Suprapubic skin (tissue), 4 donors: ENCODE measurements around the gene WNK1. TPM values are rescaled to one million over a fixed set of nuclear protein-coding genes. Genes with fewer than 3 reads are reported as not detected.

Experiments used
- DNase-seq, 2 donors: peaks; one replicate each; pipeline ENCODE4 v3.0.0-alpha.2; 2019; ENCODE audit warnings: low spot score in 2 of 2
- H3K27ac ChIP-seq: fragments of 200-600 bp; sonication (generic); one replicate; pipeline ENCODE4 v1.5.1; 2019
- H3K27me3 ChIP-seq: fragments of 200-600 bp; sonication (generic); one replicate; pipeline ENCODE4 v1.5.1; 2019
- H3K36me3 ChIP-seq: fragments of 200-600 bp; sonication (generic); one replicate; pipeline ENCODE4 v1.5.1; 2019
- H3K4me1 ChIP-seq: fragments of 200-600 bp; sonication (generic); one replicate; pipeline ENCODE4 v1.5.1; 2019
- H3K4me3 ChIP-seq: fragments of 200-600 bp; sonication (generic); one replicate; pipeline ENCODE4 v1.5.1; 2019; ENCODE audit warnings: mild to moderate bottlenecking
- H3K9me3 ChIP-seq: fragments of 200-600 bp; sonication (generic); one replicate; pipeline ENCODE4 v1.5.1; 2019
- CTCF ChIP-seq, 2 donors: fragments of 200-600 bp in 1 of 2; fragments of 450-650 bp in 1 of 2; sonication (generic) in 1 of 2; IDR thresholded peaks; one replicate each; pipeline ENCODE4 v1.5.1; 2016 to 2019; ENCODE audit warnings: antibody characterized with exemption in 2 of 2, mild to moderate bottlenecking in 1 of 2, moderate library complexity in 1 of 2
- EP300 ChIP-seq: sonication (generic); formaldehyde crosslinking; IDR thresholded peaks from one replicate; pipeline ENCODE4 v1.6.1; 2017; ENCODE audit warnings: antibody characterized with exemption
- POLR2A ChIP-seq, 2 donors: fragments of 450-650 bp; IDR thresholded peaks; one replicate each; pipeline ENCODE4 v1.6.1; 2017; ENCODE audit warnings: antibody characterized with exemption in 2 of 2, mild to moderate bottlenecking in 2 of 2, moderate library complexity in 2 of 2
- POLR2AphosphoS5 ChIP-seq, 3 donors: sonication (generic); formaldehyde crosslinking; IDR thresholded peaks; one replicate each; pipeline ENCODE4 v1.6.1; 2017; ENCODE audit warnings: antibody characterized with exemption in 3 of 3
- WGBS: methylation state at CpG from one replicate; pipeline ENCODE4 v1.1.5; 2018; 5-methylcytosine and 5-hydroxymethylcytosine counted together
- total RNA-seq, 4 donors: library from RNA; depleted of rRNA; stranded (reverse); fragments of >200 nt; gene quantifications; one replicate each; pipeline ENCODE4 v1.1.0, GENCODE V29; 2016

WNK1 gene
- total RNA-seq, 4 donors from 2014 or later, result 368 to 724 (median 435) TPM

GRCh38 chr12:910416-910815 lies 158.0 kb downstream of the WNK1 start:
- no peak for DNase-seq
- no peaks in the 10 kb centered on the region for H3K27me3 ChIP-seq
- no peak overlapping the region for H3K4me3 ChIP-seq
- H3K9me3 ChIP-seq, result no peaks in the 10 kb centered on the region
- peaks cover 5% of the 10 kb centered on the region for H3K4me1 ChIP-seq
- no peak overlapping the region for H3K27ac ChIP-seq
- peaks cover 96% of the 10 kb centered on the region for H3K36me3 ChIP-seq
- TF ChIP-seq POLR2A (IDR thresholded peaks at IDR 0.05) (no peak), CTCF (IDR thresholded peaks at IDR 0.05) (no peak), POLR2AphosphoS5 (IDR thresholded peaks at IDR 0.05) (no peak), EP300 (no peak)
- WGBS, result 73% methylated on average over 4 of the region's 4 CpGs

- peaks cover 94% of the 10 kb centered on the region for H3K36me3 ChIP-seq
- no peaks in the 10 kb centered on the region for H3K27me3 ChIP-seq
- no peak overlapping the region for H3K4me3 ChIP-seq
- WGBS, result 81% methylated on average over 10 of the region's 10 CpGs
- no peak overlapping the region for H3K27ac ChIP-seq
- TF ChIP-seq EP300 (no peak), POLR2A (IDR thresholded peaks at IDR 0.05) (no peak), CTCF (IDR thresholded peaks at IDR 0.05) (no peak), POLR2AphosphoS5 (IDR thresholded peaks at IDR 0.05) (no peak)
- H3K9me3 ChIP-seq, result no peaks in the 10 kb centered on the region
- DNase-seq, result no peak
- peaks cover 5% of the 10 kb centered on the region for H3K4me1 ChIP-seq
These were observed 158.9 kb downstream of the WNK1 start for GRCh38 chr12:911191-911826.

- Histone ChIP-seq H3K4me3 (no peak overlapping the region), H3K27me3 (no peaks in the 10 kb centered on the region), H3K36me3 (peaks cover 91% of the 10 kb centered on the region), H3K4me1 (peaks cover 5% of the 10 kb centered on the region), H3K27ac (no peak overlapping the region), H3K9me3 (no peaks in the 10 kb centered on the region)
- WGBS, result 79% methylated on average over 7 of the region's 7 CpGs
- no peak for DNase-seq
- TF ChIP-seq EP300 (no peak), POLR2AphosphoS5 (IDR thresholded peaks at IDR 0.05) (no peak), POLR2A (IDR thresholded peaks at IDR 0.05) (no peak)
These were observed 160.3 kb downstream of the WNK1 start for GRCh38 chr12:912466-913235.

- H3K9me3 ChIP-seq, result no peaks in the 10 kb centered on the region
- no peak overlapping the region for H3K4me3 ChIP-seq
- no peak for DNase-seq
- H3K36me3 ChIP-seq, result peaks cover 88% of the 10 kb centered on the region
- TF ChIP-seq EP300 (no peak), POLR2A (IDR thresholded peaks at IDR 0.05) (no peak), POLR2AphosphoS5 (IDR thresholded peaks at IDR 0.05) (no peak), CTCF (IDR thresholded peaks at IDR 0.05) (no peak)
- WGBS, result 83% methylated on average over 15 of the region's 15 CpGs
- H3K27ac ChIP-seq, result no peak overlapping the region
- no peaks in the 10 kb centered on the region for H3K4me1 ChIP-seq
- H3K27me3 ChIP-seq, result no peaks in the 10 kb centered on the region
These were observed 161.7 kb downstream of the WNK1 start for GRCh38 chr12:913919-914698.

- Histone ChIP-seq H3K36me3 (peaks cover 81% of the 10 kb centered on the region), H3K27me3 (no peaks in the 10 kb centered on the region), H3K9me3 (no peaks in the 10 kb centered on the region), H3K4me3 (no peak overlapping the region), H3K4me1 (no peaks in the 10 kb centered on the region), H3K27ac (no peak overlapping the region)
- TF ChIP-seq POLR2A (IDR thresholded peaks at IDR 0.05), result no peak
- no peak for TF ChIP-seq EP300
- TF ChIP-seq POLR2AphosphoS5 (IDR thresholded peaks at IDR 0.05), result no peak
- TF ChIP-seq CTCF (IDR thresholded peaks at IDR 0.05), result no peak
- 67% methylated on average over 5 of the region's 5 CpGs for WGBS
- DNase-seq, result no peak
These were observed 162.7 kb downstream of the WNK1 start for GRCh38 chr12:915090-915489.
